ENCODE results near the gene PRKX.

GRCh38 chrX:3584415-3584996, 128.9 kb downstream of the PRKX start:
- no peak for TF ChIP-seq CTCF (IDR thresholded peaks at IDR 0.05)
- TF ChIP-seq POLR2A (IDR thresholded peaks at IDR 0.05) = no peak
